Endothelial cell of umbilical vein (primary cell): ENCODE measurements around the gene CHID1. TPM values are rescaled to one million over a fixed set of nuclear protein-coding genes. Genes with fewer than 3 reads are reported as not detected.

Source experiments
- BruUV-seq: library from RNA; stranded (reverse); fragments of 400-500 nt; replicated peaks from 2 replicates; lab custom pipeline; 2021; lab: Mats Ljungman, UMichigan
- CTCF ChIA-PET: fragments of 300-600, 350-600 bp; sonication (Branson Sonifier 250); formaldehyde crosslinking; loops from one replicate; lab custom pipeline; 2021; ENCODE audit warnings: antibody characterized with exemption, inconsistent platforms; lab: Charles Lee
- POLR2A ChIA-PET: fragments of 300-600, 350-600 bp; sonication (Branson Sonifier 250); formaldehyde crosslinking; loops from one replicate; lab custom pipeline; 2021; ENCODE audit warnings: antibody characterized with exemption, inconsistent platforms; lab: Charles Lee
- DNase-seq: peaks from one replicate; pipeline ENCODE4 v3.0.0-alpha.2; 2011; ENCODE audit warnings: low read depth, low spot score
- FAIRE-seq: peaks from 2 replicates; lab custom pipeline; 2011; peaks lifted over from hg19 to GRCh38; lab: Jason Lieb, UNC
- H2AFZ ChIP-seq: 2 replicates; pipeline ENCODE4 v1.6.0; 2012; ENCODE audit warnings: low read depth, low read length, control low read depth, inconsistent platforms
- H3K27ac ChIP-seq: 2 replicates; pipeline ENCODE4 v1.5.1; 2011; ENCODE audit warnings: low read depth, mild to moderate bottlenecking, control low read depth, low read length, moderate library complexity; ENCODE audit not compliant: insufficient read depth
- H3K27me3 ChIP-seq, 2 experiments: 2 replicates each; pipeline versions ENCODE4 v1.6.0 to v1.6.1; 2011; ENCODE audit warnings: low read length in 2 of 2, mixed read lengths in 1 of 2; ENCODE audit not compliant: control insufficient read depth in 2 of 2, insufficient read depth in 2 of 2
- H3K36me3 ChIP-seq, 2 experiments: 2 replicates in 1 of 2; 3 replicates in 1 of 2; pipeline ENCODE4 v1.5.1; 2011; ENCODE audit warnings: low read length in 2 of 2, mild to moderate bottlenecking in 1 of 2, moderate library complexity in 1 of 2; ENCODE audit not compliant: control insufficient read depth in 2 of 2, insufficient read depth in 2 of 2; ENCODE audit errors: extremely low read depth in 1 of 2
- H3K4me1 ChIP-seq: 3 replicates; pipeline ENCODE4 v1.5.1; 2011; ENCODE audit warnings: mild to moderate bottlenecking, low read length; ENCODE audit not compliant: control insufficient read depth, insufficient read depth; ENCODE audit errors: extremely low read depth
- H3K4me2 ChIP-seq: 2 replicates; pipeline ENCODE4 v1.6.1; 2011; ENCODE audit warnings: low read length, control low read depth, mixed read lengths; ENCODE audit not compliant: insufficient read depth
- H3K4me3 ChIP-seq, 3 experiments: fragments of 200-600 bp in 1 of 3; sonication (generic), shearing (Covaris generic) in 1 of 3; replicated peaks in 1 of 3; 2 replicates each; pipeline ENCODE4 v1.5.1; 2011 to 2016; ENCODE audit warnings: control low read depth in 3 of 3, low read length in 3 of 3, mild to moderate bottlenecking in 2 of 3, inconsistent platforms in 1 of 3, low read depth in 1 of 3, moderate library complexity in 1 of 3; ENCODE audit not compliant: insufficient read depth in 1 of 3
- H3K79me2 ChIP-seq: 2 replicates; pipeline ENCODE4 v1.6.0; 2012; ENCODE audit warnings: low read length, inconsistent platforms; ENCODE audit not compliant: control insufficient read depth, insufficient read depth
- H3K9ac ChIP-seq: replicated peaks from 2 replicates; pipeline ENCODE3; 2011; ENCODE audit warnings: low read length, control low read depth; ENCODE audit not compliant: insufficient read depth; ENCODE audit errors: extremely low read depth
- H3K9me1 ChIP-seq: replicated peaks from 3 replicates; pipeline ENCODE4 v1.6.0; 2011; ENCODE audit warnings: mild to moderate bottlenecking, low read length; ENCODE audit not compliant: control insufficient read depth, insufficient read depth; ENCODE audit errors: extremely low read depth
- H3K9me3 ChIP-seq: replicated peaks from 2 replicates; pipeline ENCODE4 v1.5.1; 2012; ENCODE audit warnings: low read length, inconsistent platforms; ENCODE audit not compliant: control insufficient read depth, insufficient read depth
- H4K20me1 ChIP-seq: replicated peaks from 2 replicates; pipeline ENCODE3; 2011; ENCODE audit warnings: mild to moderate bottlenecking, low read length; ENCODE audit not compliant: control insufficient read depth, insufficient read depth; ENCODE audit errors: extremely low read depth
- EZH2 ChIP-seq: IDR thresholded peaks from 2 replicates; pipeline ENCODE4 v1.6.1; 2012; ENCODE audit warnings: borderline replicate concordance, low read depth, mild to moderate bottlenecking, moderate library complexity, low read length, inconsistent platforms; ENCODE audit not compliant: severe bottlenecking
- FOS ChIP-seq: IDR thresholded peaks from 2 replicates; pipeline ENCODE4 v1.6.1; 2011; ENCODE audit warnings: mild to moderate bottlenecking, low read length, moderate library complexity, borderline replicate concordance; ENCODE audit not compliant: insufficient read depth
- GATA2 ChIP-seq: IDR thresholded peaks from 2 replicates; pipeline ENCODE4 v1.7.0; 2011; ENCODE audit warnings: low read depth, mild to moderate bottlenecking, moderate library complexity, mixed read lengths, low read length; ENCODE audit not compliant: insufficient read length, insufficient read depth
- JUN ChIP-seq: IDR thresholded peaks from 2 replicates; pipeline ENCODE4 v1.6.1; 2011; ENCODE audit warnings: borderline replicate concordance, low read depth; ENCODE audit not compliant: insufficient read length, insufficient read depth
- MAX ChIP-seq: IDR thresholded peaks from 2 replicates; pipeline ENCODE4 v1.6.1; 2011; ENCODE audit not compliant: insufficient read depth, insufficient read length
- MYC ChIP-seq: IDR thresholded peaks from one replicate; pipeline ENCODE4 v1.6.1; 2011; ENCODE audit warnings: mild to moderate bottlenecking, low read depth, low read length
- POLR2A ChIP-seq: IDR thresholded peaks from 2 replicates; pipeline ENCODE4 v1.6.1; 2012; ENCODE audit warnings: low read depth, mild to moderate bottlenecking, control low read depth, low read length
- POLR2AphosphoS5 ChIP-seq: IDR thresholded peaks from 2 replicates; pipeline ENCODE4 v1.6.1; 2012; ENCODE audit warnings: low read depth, mild to moderate bottlenecking, control low read depth, low read length, moderate library complexity; ENCODE audit not compliant: insufficient read depth
- dilution Hi-C: fragments of 300-500 bp; cut with MboI; formaldehyde crosslinking; loops from one replicate; pipeline ENCODE4 v1.15.0; 2019; ENCODE audit warnings: low sequenced_read_pairs; ENCODE audit not compliant: extremely low pct_ligation_motif_present
- intact Hi-C: fragments of 100-400 bp; cut with micrococcal nuclease; formaldehyde crosslinking; loops from one replicate; pipeline ENCODE4 v1.10.0; 2022
- polyA plus RNA-seq, 4 experiments: library from polyadenylated mRNA; depleted of rRNA in 3 of 4; stranded (reverse) in 3 of 4; unstranded in 1 of 4; fragments of >200 nt; gene quantifications; 2 replicates each; pipeline versions ENCODE4 v1.2.1 to v1.2.3, GENCODE V29; 2011 to 2012; ENCODE audit warnings: missing spikeins in 1 of 4
- total RNA-seq: library from RNA; stranded (reverse); gene quantifications from 2 replicates; pipeline ENCODE4 v1.2.3, GENCODE V29; 2021
- TF ChIP-seq, protein P1 (sequence below), 2 donors: IDR thresholded peaks; 1 replicate in 1 of 2; 2 replicates in 1 of 2; pipeline ENCODE4 v1.5.1; 2011; ENCODE audit warnings: low read length in 2 of 2, mild to moderate bottlenecking in 2 of 2, moderate library complexity in 2 of 2, control low read depth in 1 of 2, inconsistent platforms in 1 of 2, low read depth in 1 of 2; ENCODE audit not compliant: insufficient read depth in 1 of 2; ENCODE audit errors: extremely low read depth in 1 of 2

Gene CHID1
- total and polyA plus RNA-seq, 2 donors (not counting 3 experiments of a cell fraction or from before 2014, with no cell fraction given) = 89.8 to 107 TPM

DNA sequence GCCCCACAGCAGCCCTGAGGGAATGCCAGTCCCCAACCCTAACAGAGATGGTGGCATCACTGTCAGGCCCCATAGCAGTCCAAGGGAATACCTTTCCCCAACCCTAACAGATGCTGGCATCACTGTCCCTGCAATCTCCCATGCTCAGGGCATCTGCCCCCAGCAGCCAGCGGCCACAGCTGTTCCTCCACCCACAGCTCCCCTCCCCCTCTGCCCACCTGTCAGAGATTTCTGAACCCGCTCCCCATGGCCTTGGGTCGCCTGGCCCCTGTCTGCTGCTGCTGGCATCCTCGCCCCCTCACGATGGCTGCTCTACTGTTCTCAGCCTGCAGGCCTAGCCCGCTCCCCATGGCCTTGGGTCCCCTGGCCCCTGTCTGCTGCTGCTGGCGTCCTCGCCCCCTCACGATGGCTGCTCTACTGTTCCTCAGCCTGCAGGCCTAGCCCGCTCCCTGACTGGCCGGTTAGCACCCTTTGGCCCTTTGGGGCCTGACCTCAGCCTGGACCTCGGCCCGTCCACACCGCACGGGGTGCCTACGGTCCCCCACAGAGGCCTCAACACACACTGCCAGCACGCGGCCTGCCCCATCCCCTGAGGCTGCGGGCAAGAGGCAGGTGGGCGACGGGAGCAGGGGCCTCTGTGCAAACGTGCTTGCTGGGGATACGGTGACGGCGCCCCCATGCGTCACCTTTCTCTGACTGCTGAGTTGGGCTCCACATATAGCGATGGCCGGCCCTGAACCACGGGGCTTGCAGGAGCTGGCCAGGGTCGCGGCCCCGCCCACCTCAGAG is 20.7 kb downstream of the CHID1 start:
- Histone ChIP-seq H3K4me3 (no peak overlapping the region), H3K27ac (no peak overlapping the region), H3K79me2 (no peaks in the 10 kb centered on the region), H3K4me2 (no peak overlapping the region), H4K20me1 (no peaks in the 10 kb centered on the region), H3K27me3 (no peaks in the 10 kb centered on the region), H3K4me1 (no peaks in the 10 kb centered on the region), H3K9me3 (no peaks in the 10 kb centered on the region), H2AFZ (no peak overlapping the region), H3K9me1 (no peaks in the 10 kb centered on the region), H3K9ac (no peak overlapping the region), H3K36me3 (peaks cover 0 to 5% of the 10 kb centered on the region in 2 experiments)
- no peak for DNase-seq
- intact Hi-C loops (no loop called here), dilution Hi-C loops (no loop called here)
- ChIA-PET CTCF (no interaction called here), POLR2A (no interaction called here)
- no TSS peak for BruUV-seq
- FAIRE-seq = no peak
- TF ChIP-seq POLR2AphosphoS5 = no peak
- TF ChIP-seq MAX = no peak
- TF ChIP-seq MYC = no peak
- TF ChIP-seq POLR2A = no peak
- TF ChIP-seq EZH2 = no peak
- TF ChIP-seq GATA2 = no peak
- TF ChIP-seq, protein P1, sequence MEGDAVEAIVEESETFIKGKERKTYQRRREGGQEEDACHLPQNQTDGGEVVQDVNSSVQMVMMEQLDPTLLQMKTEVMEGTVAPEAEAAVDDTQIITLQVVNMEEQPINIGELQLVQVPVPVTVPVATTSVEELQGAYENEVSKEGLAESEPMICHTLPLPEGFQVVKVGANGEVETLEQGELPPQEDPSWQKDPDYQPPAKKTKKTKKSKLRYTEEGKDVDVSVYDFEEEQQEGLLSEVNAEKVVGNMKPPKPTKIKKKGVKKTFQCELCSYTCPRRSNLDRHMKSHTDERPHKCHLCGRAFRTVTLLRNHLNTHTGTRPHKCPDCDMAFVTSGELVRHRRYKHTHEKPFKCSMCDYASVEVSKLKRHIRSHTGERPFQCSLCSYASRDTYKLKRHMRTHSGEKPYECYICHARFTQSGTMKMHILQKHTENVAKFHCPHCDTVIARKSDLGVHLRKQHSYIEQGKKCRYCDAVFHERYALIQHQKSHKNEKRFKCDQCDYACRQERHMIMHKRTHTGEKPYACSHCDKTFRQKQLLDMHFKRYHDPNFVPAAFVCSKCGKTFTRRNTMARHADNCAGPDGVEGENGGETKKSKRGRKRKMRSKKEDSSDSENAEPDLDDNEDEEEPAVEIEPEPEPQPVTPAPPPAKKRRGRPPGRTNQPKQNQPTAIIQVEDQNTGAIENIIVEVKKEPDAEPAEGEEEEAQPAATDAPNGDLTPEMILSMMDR (IDR thresholded peaks at IDR 0.05; ENCODE audit: extremely low read depth in 1 of 2, insufficient read depth in 1 of 2, low read depth in 1 of 2, low read length in 2 of 2) = no peak
- no peak for TF ChIP-seq FOS
- no peak for TF ChIP-seq JUN
